ENCODE results near the gene TRA2B.
A peak's percentile ranks its signal among the peaks of the same experiment; 100 is the strongest.
"Not testable (repeated sequence)": the region's sequence is repeated elsewhere in the genome, so short reads cannot be mapped to it uniquely, and the experiment has no call there.

The TRA2B gene

GRCh38 chr3:185928496-185928895, 9.3 kb downstream of the TRA2B start:
- no peak for DNase-seq (ENCODE audit: low read depth, low spot score)

GRCh38 chr3:185927501-185928200, 10.2 kb downstream of the TRA2B start:
- no peak for DNase-seq (ENCODE audit: low read depth, low spot score)

GRCh38 chr3:185926445-185926844, 11.4 kb downstream of the TRA2B start:
- no peak for DNase-seq (ENCODE audit: low read depth, low spot score)

GRCh38 chr3:185925353-185925752, 12.5 kb downstream of the TRA2B start:
- no peak for DNase-seq (ENCODE audit: low read depth, low spot score)

GRCh38 chr3:185924375-185924774, 13.4 kb downstream of the TRA2B start:
- DNase-seq (ENCODE audit: low read depth, low spot score) = no peak

GRCh38 chr3:185920184-185920583, 17.6 kb downstream of the TRA2B start:
- DNase-seq (ENCODE audit: low read depth, low spot score) = no peak

- no peak for DNase-seq (ENCODE audit: low read depth, low spot score)
These were observed 21.6 kb downstream of the TRA2B start for GRCh38 chr3:185916042-185916833.

GRCh38 chr3:185915642-185916041, 22.2 kb downstream of the TRA2B start:
- DNase-seq (ENCODE audit: low read depth, low spot score) = no peak

- no peak for DNase-seq (ENCODE audit: low read depth, low spot score)
These were observed 22.7 kb downstream of the TRA2B start for GRCh38 chr3:185914911-185915629.

GRCh38 chr3:185912929-185913901, 24.6 kb downstream of the TRA2B start:
- no peak for DNase-seq (ENCODE audit: low read depth, low spot score)

GRCh38 chr3:185912512-185912911, 25.3 kb downstream of the TRA2B start:
- DNase-seq (ENCODE audit: low read depth, low spot score) = no peak

- DNase-seq (ENCODE audit: low read depth, low spot score) = not testable (repeated sequence)
These were observed 26.8 kb downstream of the TRA2B start for GRCh38 chr3:185911076-185911448.

- not testable (repeated sequence) for DNase-seq (ENCODE audit: low read depth, low spot score)
These were observed 27.3 kb downstream of the TRA2B start for GRCh38 chr3:185910322-185911075.

GRCh38 chr3:185909913-185910312, 27.9 kb downstream of the TRA2B start:
- not testable (repeated sequence) for DNase-seq (ENCODE audit: low read depth, low spot score)

- peak; percentile 66 for DNase-seq (ENCODE audit: low read depth, low spot score)
These were observed 37.6 kb downstream of the TRA2B start for GRCh38 chr3:185900228-185900627.

- no peak for DNase-seq (ENCODE audit: low read depth, low spot score)
These were observed 41.2 kb downstream of the TRA2B start for GRCh38 chr3:185896636-185897035.

- DNase-seq (ENCODE audit: low read depth, low spot score) = no peak
These were observed 50.7 kb downstream of the TRA2B start for GRCh38 chr3:185887066-185887465.

GRCh38 chr3:185884641-185885040, 53.2 kb downstream of the TRA2B start:
- DNase-seq (ENCODE audit: low read depth, low spot score) = no peak

- DNase-seq (ENCODE audit: low read depth, low spot score) = no peak
These were observed 55.9 kb downstream of the TRA2B start for GRCh38 chr3:185881926-185882325.

GRCh38 chr3:185880600-185880999, 57.2 kb downstream of the TRA2B start:
- DNase-seq (ENCODE audit: low read depth, low spot score) = no peak

GRCh38 chr3:185878920-185879319, 58.9 kb downstream of the TRA2B start:
- DNase-seq (ENCODE audit: low read depth, low spot score) = no peak
